ENCODE measurements around the gene ACO1. TPM values are rescaled to one million over a fixed set of nuclear protein-coding genes. Genes with fewer than 3 reads are reported as not detected.
A peak's percentile ranks its signal among the peaks of the same experiment; 100 is the strongest.

The ACO1 gene
- total RNA-seq, 1 donor from 2014 or later, result 102 TPM

GRCh38 chr9:32382565-32383320, 1.7 kb upstream of the ACO1 start:
- DNase-seq (ENCODE audit: low spot score), result no peak
- ATAC-seq, result peak; percentile 8

- no peak for DNase-seq (ENCODE audit: low spot score)
- no peak for ATAC-seq
These were observed 460 bp upstream of the ACO1 start for GRCh38 chr9:32384002-32384363.

GRCh38 chr9:32385152-32385884, 875 bp downstream of the ACO1 start:
- DNase-seq (ENCODE audit: low spot score) (no peak), ATAC-seq (no peak)

GRCh38 chr9:32385885-32386283, 1.4 kb downstream of the ACO1 start:
- ATAC-seq (peak; percentile 39), DNase-seq (ENCODE audit: low spot score) (peak; percentile 86)

GRCh38 chr9:32387256-32387655, 2.8 kb downstream of the ACO1 start:
- no peak for DNase-seq (ENCODE audit: low spot score)

GRCh38 chr9:32389365-32389764, 4.9 kb downstream of the ACO1 start:
- ATAC-seq, result no peak
- DNase-seq (ENCODE audit: low spot score), result no peak

More at GRCh38 chr9:32387256-32387655, 2.8 kb downstream of the ACO1 start:
- ATAC-seq, result no peak

GRCh38 chr9:32393911-32394310, 9.5 kb downstream of the ACO1 start:
- peak; percentile 27 for ATAC-seq
- DNase-seq (ENCODE audit: low spot score), result no peak

GRCh38 chr9:32394381-32395049, 10.1 kb downstream of the ACO1 start:
- DNase-seq (ENCODE audit: low spot score) (no peak), ATAC-seq (peak; percentile 6)

- DNase-seq (ENCODE audit: low spot score), result no peak
- ATAC-seq, result peak; percentile 61
These were observed 11.2 kb downstream of the ACO1 start for GRCh38 chr9:32395510-32396216.

- no peak for ATAC-seq
- DNase-seq (ENCODE audit: low spot score), result no peak
These were observed 13.8 kb downstream of the ACO1 start for GRCh38 chr9:32398207-32398606.

GRCh38 chr9:32399110-32399815, 14.8 kb downstream of the ACO1 start:
- DNase-seq (ENCODE audit: low spot score) (no peak), ATAC-seq (peak; percentile 58)

GRCh38 chr9:32401488-32401887, 17.0 kb downstream of the ACO1 start:
- DNase-seq (ENCODE audit: low spot score) (no peak), ATAC-seq (no peak)

- ATAC-seq (no peak), DNase-seq (ENCODE audit: low spot score) (no peak)
These were observed 19.3 kb downstream of the ACO1 start for GRCh38 chr9:32403567-32404260.

- ATAC-seq (peak; percentile 94), DNase-seq (ENCODE audit: low spot score) (peak; percentile 75)
These were observed 20.0 kb downstream of the ACO1 start for GRCh38 chr9:32404402-32404801.

GRCh38 chr9:32404856-32405255, 20.4 kb downstream of the ACO1 start:
- ATAC-seq, result peak; percentile 90
- no peak for DNase-seq (ENCODE audit: low spot score)

- ATAC-seq (no peak), DNase-seq (ENCODE audit: low spot score) (no peak)
These were observed 21.1 kb downstream of the ACO1 start for GRCh38 chr9:32405506-32405905.

GRCh38 chr9:32406046-32406445, 21.6 kb downstream of the ACO1 start:
- DNase-seq (ENCODE audit: low spot score) (no peak), ATAC-seq (no peak)

- DNase-seq (ENCODE audit: low spot score) (no peak), ATAC-seq (peak; percentile 38)
These were observed 27.3 kb downstream of the ACO1 start for GRCh38 chr9:32411753-32412152.

GRCh38 chr9:32412440-32412839, 28.0 kb downstream of the ACO1 start:
- no peak for DNase-seq (ENCODE audit: low spot score)
- ATAC-seq, result peak; percentile 28

GRCh38 chr9:32413424-32413823, 29.0 kb downstream of the ACO1 start:
- ATAC-seq (no peak), DNase-seq (ENCODE audit: low spot score) (no peak)
